ENCODE data around the gene SSR4.

The SSR4 gene

DNA sequence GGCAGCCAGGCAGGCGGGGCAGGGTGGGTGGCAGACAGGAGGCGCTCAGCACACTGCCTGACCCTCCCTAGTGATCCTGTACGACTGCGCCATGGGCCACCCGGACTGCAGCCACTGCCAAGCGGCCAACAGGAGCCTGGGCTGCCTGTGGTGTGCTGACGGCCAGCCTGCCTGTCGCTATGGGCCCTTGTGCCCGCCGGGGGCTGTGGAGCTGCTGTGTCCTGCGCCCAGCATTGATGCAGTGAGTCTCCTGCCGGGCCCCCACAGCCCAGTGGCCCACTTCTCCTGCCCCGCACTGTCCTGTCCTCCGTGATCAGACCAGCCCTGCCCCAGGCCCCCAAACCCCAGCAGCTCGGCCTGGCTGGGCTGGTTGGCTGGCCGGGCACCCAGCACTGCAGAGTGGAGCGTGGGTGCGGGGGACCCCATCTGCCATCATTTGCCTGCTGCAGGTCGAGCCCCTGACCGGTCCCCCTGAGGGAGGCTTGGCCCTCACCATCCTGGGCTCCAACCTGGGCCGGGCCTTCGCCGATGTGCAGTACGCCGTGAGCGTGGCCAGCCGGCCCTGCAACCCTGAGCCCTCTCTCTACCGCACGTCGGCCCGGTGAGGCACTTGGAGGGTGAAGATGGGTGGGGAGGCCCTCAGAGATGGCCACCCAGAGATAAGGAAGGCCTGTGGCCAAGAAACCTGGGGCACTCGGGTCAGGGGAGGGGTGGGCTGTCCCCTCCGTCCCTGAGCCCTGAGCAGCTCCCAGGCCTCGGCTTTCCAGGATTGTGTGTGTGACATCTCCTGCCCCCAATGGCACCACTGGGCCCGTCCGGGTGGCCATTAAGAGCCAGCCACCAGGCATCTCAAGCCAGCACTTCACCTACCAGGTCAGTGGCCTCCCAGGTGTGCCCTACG lies 22.8 kb upstream of the SSR4 start:
- TF ChIP-seq, protein P1, sequence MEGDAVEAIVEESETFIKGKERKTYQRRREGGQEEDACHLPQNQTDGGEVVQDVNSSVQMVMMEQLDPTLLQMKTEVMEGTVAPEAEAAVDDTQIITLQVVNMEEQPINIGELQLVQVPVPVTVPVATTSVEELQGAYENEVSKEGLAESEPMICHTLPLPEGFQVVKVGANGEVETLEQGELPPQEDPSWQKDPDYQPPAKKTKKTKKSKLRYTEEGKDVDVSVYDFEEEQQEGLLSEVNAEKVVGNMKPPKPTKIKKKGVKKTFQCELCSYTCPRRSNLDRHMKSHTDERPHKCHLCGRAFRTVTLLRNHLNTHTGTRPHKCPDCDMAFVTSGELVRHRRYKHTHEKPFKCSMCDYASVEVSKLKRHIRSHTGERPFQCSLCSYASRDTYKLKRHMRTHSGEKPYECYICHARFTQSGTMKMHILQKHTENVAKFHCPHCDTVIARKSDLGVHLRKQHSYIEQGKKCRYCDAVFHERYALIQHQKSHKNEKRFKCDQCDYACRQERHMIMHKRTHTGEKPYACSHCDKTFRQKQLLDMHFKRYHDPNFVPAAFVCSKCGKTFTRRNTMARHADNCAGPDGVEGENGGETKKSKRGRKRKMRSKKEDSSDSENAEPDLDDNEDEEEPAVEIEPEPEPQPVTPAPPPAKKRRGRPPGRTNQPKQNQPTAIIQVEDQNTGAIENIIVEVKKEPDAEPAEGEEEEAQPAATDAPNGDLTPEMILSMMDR (IDR thresholded peaks at IDR 0.05; ENCODE audit: extremely low read depth, missing control alignments): no peak
- DNase-seq (ENCODE audit: low spot score): peak; percentile 11

DNA sequence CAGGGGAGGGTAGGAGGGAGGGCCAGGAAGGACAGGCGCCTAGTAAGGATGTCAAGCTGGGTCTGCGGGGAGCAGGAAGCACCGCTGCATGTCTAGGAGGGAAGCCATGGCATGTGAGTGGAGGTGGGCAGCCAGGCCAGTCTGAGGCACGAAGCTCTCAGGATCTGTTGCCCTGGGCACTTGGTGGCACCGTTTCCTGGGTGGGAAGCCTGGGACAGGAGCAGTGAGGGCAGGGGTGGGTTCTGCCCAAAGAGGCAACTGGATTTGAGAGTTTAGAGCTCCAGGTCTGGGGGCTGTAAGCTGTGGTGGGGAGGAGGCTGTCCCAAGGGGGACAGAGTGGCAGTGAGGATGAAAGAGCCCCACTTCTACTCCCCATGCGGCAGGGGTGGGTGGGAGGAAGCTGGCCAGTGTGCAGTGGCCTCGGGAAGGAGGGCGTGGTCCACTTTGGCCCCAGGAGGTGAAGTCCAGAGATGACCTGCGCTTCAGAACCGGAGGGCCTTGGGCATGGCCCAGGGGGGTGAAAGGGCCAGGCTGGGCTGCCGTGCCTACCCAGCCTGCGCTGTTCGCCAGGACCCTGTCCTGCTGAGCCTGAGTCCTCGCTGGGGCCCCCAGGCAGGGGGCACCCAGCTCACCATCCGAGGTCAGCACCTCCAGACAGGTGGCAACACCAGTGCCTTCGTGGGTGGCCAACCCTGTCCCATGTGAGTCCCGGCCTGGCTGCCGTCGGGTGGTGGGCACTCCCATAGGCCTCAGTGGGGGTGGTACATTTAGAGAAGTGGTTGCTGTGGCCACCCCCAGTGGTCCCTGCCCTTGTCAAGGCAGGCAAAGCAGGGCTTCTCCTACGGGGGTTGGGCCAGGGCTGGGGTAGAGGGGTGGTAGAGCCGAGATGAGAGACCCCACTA lies 21.9 kb upstream of the SSR4 start:
- no peak for DNase-seq (ENCODE audit: low spot score)
- TF ChIP-seq, protein P1 (IDR thresholded peaks at IDR 0.05; ENCODE audit: extremely low read depth, missing control alignments): no peak

DNA sequence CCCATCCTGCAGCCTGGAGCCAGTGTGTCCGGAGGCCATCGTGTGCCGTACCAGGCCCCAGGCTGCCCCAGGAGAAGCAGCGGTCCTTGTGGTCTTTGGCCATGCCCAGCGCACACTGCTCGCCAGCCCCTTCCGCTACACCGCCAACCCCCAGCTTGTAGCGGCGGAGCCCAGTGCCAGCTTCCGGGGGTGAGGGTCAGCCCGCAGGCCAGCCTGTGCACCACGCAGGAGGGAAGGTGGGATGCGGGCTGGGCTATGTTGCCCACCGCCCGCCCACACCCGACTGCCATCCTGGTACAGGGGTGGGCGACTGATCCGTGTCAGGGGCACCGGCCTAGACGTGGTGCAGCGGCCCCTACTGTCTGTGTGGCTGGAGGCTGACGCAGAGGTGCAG lies 21.3 kb upstream of the SSR4 start:
- no peak for DNase-seq (ENCODE audit: low spot score)
- TF ChIP-seq, protein P1 (IDR thresholded peaks at IDR 0.05; ENCODE audit: extremely low read depth, missing control alignments): no peak

DNA sequence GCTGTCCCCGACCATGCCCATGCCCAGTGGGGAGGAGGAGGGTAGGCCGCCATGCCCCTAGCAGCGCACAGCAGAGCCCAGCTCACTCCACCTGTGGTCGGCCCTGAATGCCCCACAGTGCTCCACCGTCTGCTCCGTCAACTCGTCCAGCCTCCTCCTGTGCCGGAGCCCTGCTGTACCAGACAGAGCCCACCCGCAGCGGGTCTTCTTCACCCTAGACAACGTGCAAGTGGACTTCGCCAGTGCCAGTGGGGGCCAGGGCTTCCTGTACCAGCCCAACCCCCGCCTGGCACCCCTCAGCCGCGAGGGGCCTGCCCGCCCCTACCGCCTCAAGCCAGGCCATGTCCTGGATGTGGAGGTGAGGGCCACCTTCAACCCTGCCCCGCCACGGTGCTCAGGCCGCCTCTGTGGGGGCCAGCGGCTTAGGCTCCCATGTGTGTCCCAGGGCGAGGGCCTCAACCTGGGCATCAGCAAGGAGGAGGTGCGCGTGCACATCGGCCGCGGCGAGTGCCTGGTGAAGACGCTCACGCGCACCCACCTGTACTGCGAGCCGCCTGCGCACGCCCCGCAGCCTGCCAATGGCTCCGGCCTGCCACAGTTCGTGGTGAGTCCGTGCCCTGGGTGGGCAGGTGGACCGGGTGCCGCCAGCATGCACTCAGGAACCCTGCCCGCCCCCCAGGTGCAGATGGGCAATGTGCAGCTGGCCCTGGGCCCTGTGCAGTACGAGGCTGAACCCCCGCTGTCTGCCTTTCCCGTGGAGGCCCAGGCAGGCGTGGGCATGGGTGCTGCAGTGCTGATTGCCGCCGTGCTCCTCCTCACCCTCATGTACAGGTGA lies 20.5 kb upstream of the SSR4 start:
- DNase-seq (ENCODE audit: low spot score): no peak
- TF ChIP-seq, protein P1 (IDR thresholded peaks at IDR 0.05; ENCODE audit: extremely low read depth, missing control alignments): no peak

DNA sequence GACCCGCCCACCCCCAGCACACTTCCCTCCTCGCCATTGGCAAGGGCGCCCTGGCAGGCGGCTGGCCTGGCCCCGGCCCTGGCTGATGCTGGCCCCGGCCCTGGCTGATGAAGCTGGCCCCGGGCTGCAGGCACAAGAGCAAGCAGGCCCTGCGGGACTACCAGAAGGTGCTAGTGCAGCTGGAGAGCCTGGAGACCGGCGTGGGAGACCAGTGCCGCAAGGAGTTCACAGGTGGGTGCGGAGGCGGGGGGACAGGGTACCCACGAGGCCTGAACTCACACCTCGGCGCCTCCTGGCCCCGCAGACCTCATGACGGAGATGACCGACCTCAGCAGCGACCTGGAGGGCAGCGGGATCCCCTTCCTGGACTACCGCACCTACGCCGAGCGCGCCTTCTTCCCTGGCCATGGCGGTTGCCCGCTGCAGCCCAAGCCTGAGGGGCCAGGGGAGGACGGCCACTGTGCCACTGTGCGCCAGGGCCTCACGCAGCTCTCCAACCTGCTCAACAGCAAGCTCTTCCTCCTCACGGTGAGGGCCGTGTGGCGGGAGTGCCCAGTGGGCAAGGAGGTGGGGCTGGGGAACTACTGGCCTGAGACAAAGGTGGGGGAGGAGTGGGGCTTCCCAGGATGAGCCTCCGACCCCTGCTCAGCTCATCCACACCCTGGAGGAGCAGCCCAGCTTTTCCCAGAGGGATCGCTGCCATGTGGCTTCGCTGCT lies 19.7 kb upstream of the SSR4 start:
- DNase-seq (ENCODE audit: low spot score): no peak
- TF ChIP-seq, protein P1 (IDR thresholded peaks at IDR 0.05; ENCODE audit: extremely low read depth, missing control alignments): no peak

DNA sequence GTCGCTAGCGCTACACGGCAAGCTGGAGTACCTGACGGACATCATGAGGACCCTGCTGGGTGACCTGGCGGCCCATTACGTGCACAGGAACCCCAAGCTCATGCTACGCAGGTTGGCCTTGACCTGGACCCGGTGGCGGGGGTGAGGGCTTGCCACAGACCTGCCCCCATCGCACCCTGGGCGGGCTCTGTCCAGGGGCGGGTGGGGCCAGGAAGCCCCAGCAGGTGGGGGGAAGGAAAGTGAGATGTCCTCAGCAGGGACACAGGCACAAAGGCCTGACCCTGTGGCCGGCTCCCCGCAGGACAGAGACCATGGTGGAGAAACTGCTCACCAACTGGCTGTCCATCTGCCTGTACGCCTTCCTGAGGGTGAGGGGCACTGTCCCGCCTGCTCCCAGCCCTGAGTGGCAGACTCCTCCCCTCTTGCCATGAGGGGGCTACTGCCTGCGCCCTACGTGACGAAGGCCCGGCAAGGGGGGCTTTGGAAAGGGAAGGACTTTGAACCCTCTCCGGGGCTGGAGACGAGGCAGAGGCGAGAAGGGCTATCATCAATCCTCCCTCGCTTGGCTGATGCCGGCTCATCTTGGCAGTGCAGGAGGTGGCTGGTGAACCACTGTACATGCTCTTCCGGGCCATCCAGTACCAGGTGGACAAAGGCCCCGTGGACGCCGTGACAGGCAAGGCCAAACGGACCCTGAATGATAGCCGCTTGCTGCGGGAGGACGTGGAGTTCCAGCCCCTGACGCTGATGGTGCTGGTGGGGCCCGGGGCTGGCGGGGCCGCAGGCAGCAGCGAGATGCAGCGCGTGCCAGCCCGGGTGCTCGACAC lies 19.0 kb upstream of the SSR4 start:
- TF ChIP-seq, protein P1 (IDR thresholded peaks at IDR 0.05; ENCODE audit: extremely low read depth, missing control alignments): no peak
- no peak for DNase-seq (ENCODE audit: low spot score)
